ENCODE measurements around the gene DLK1.

GRCh38 chr14:100748403-100748802, 21.7 kb downstream of the DLK1 start:
- TF ChIP-seq EZH2 (optimal IDR thresholded peaks at IDR 0.05; ENCODE audit: low read depth, low read length) = no peak
- TF ChIP-seq, protein P1, sequence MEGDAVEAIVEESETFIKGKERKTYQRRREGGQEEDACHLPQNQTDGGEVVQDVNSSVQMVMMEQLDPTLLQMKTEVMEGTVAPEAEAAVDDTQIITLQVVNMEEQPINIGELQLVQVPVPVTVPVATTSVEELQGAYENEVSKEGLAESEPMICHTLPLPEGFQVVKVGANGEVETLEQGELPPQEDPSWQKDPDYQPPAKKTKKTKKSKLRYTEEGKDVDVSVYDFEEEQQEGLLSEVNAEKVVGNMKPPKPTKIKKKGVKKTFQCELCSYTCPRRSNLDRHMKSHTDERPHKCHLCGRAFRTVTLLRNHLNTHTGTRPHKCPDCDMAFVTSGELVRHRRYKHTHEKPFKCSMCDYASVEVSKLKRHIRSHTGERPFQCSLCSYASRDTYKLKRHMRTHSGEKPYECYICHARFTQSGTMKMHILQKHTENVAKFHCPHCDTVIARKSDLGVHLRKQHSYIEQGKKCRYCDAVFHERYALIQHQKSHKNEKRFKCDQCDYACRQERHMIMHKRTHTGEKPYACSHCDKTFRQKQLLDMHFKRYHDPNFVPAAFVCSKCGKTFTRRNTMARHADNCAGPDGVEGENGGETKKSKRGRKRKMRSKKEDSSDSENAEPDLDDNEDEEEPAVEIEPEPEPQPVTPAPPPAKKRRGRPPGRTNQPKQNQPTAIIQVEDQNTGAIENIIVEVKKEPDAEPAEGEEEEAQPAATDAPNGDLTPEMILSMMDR (IDR thresholded peaks at IDR 0.05; ENCODE audit: low read length) = no peak
